Measurements from ENCODE around the gene FAHD1.
"Not testable (repeated sequence)": the region's sequence is repeated elsewhere in the genome, so short reads cannot be mapped to it uniquely, and the experiment has no call there.

Gene FAHD1

GRCh38 chr16:1789643-1790045 lies 37.4 kb upstream of the FAHD1 start:
- DNase-seq = no peak

GRCh38 chr16:1790261-1790610 lies 36.8 kb upstream of the FAHD1 start:
- no peak for DNase-seq

GRCh38 chr16:1790611-1791255 lies 36.3 kb upstream of the FAHD1 start:
- no peak for DNase-seq

- DNase-seq = no peak
Observed at GRCh38 chr16:1791256-1791942, 35.6 kb upstream of the FAHD1 start.

GRCh38 chr16:1791943-1792812 lies 34.8 kb upstream of the FAHD1 start:
- no peak for DNase-seq

GRCh38 chr16:1792836-1793577 lies 34.0 kb upstream of the FAHD1 start:
- no peak for DNase-seq

GRCh38 chr16:1793578-1794220 lies 33.3 kb upstream of the FAHD1 start, which contains the start of gene IGFALS:
TSS of gene IGFALS (minus strand) at chr16:1793705. CDS start at chr16:1793652, 53 bp downstream.
- no peak for DNase-seq

- DNase-seq = no peak
Observed at GRCh38 chr16:1794221-1794871, 32.7 kb upstream of the FAHD1 start.

- DNase-seq = no peak
Observed at GRCh38 chr16:1794908-1795666, 31.9 kb upstream of the FAHD1 start.

- DNase-seq = not testable (repeated sequence)
Observed at GRCh38 chr16:1799263-1799662, 27.7 kb upstream of the FAHD1 start.

- no peak for DNase-seq
Observed at GRCh38 chr16:1800701-1801100, 26.3 kb upstream of the FAHD1 start.

GRCh38 chr16:1807626-1808025 lies 19.4 kb upstream of the FAHD1 start:
- no peak for DNase-seq

- no peak for DNase-seq
Observed at GRCh38 chr16:1808691-1809090, 18.3 kb upstream of the FAHD1 start.

- DNase-seq = no peak
Observed at GRCh38 chr16:1809281-1809801, 17.7 kb upstream of the FAHD1 start.

GRCh38 chr16:1810106-1810505 lies 16.9 kb upstream of the FAHD1 start:
- DNase-seq = no peak

GRCh38 chr16:1810536-1810935 lies 16.5 kb upstream of the FAHD1 start:
- no peak for DNase-seq

- DNase-seq = peak; percentile 61
Observed at GRCh38 chr16:1812732-1813163, 14.3 kb upstream of the FAHD1 start.

- no peak for DNase-seq
Observed at GRCh38 chr16:1815461-1815860, 11.5 kb upstream of the FAHD1 start.

- no peak for DNase-seq
Observed at GRCh38 chr16:1816396-1817275, 10.4 kb upstream of the FAHD1 start.

- DNase-seq = no peak
Observed at GRCh38 chr16:1817276-1817589, 9.8 kb upstream of the FAHD1 start.
